GM10847 (cell line): Measurements from ENCODE around the gene ZNF546.

Source experiments
- POLR2A ChIP-seq: IDR thresholded peaks from 2 replicates; pipeline ENCODE4 v1.6.1; 2011; ENCODE audit not compliant: insufficient read length; ENCODE audit errors: extremely low read depth

The ZNF546 gene

DNA sequence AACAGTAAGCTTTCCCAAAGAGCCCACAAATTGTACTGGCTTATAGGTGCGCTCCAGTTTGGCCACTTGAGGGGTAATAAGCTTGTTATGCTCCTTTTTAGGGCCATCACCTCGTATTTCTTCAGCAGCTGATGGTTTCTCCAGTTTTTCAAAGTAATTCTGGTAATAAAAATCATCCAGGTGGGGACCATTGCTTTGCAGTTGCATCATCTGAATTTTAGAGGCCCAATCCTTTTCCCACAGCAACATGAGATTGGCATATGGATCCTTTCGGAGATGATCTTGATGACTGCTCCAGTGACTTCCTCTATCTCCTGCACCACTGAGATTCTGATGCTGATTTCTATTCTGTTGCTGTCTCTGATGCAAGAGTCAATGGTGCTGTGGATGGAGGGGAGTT is 27.1 kb downstream of the ZNF546 start:
- no peak for TF ChIP-seq POLR2A

DNA sequence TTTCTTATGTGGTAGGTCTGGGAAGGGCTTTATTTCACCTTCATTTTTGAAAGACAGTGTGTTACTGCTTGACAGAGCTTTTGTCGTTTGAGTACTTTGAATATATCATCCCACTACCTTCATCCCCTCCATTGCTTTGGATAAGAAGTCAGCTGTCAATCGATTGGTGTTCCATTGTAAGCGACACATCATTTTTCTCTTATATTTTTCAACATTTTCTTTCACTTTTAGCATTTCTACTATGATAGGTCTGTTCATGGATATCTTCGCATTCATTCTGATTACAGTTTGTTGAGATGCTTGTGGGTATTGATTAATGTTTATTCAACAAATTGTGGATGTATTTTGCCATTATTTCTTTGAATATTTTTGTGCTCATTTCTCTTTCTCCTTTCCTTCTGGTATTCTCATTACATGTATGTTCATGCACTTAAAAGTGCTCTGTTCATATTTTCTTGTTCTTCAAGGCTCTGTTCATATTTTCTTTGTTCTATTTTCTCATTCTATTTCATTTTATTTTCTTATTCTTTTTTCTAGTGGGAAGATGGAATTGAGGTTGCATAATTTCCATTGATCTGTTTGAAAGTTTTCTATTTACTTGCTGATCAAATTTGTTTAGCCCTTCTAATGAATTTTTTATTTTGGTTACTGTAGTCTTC is 29.2 kb downstream of the ZNF546 start:
- no peak for TF ChIP-seq POLR2A

DNA sequence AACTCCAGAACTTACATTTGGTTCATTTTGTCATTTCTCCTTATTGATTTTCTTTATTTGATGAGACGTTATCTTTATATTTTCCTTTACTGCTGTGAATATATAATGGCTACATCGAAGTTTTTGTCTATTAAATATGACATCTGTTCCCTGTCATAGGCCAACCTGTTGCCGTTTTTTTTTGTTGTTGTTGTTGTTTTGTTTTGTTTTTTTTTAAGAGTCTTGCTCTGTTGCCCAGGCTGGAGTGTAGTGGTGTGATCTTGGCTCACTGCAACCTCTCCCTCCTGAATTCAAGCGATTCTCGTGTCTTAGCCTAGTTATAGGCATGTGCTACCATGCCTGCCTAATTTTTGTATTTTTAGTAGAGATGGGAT is 29.7 kb downstream of the ZNF546 start:
- no peak for TF ChIP-seq POLR2A

DNA sequence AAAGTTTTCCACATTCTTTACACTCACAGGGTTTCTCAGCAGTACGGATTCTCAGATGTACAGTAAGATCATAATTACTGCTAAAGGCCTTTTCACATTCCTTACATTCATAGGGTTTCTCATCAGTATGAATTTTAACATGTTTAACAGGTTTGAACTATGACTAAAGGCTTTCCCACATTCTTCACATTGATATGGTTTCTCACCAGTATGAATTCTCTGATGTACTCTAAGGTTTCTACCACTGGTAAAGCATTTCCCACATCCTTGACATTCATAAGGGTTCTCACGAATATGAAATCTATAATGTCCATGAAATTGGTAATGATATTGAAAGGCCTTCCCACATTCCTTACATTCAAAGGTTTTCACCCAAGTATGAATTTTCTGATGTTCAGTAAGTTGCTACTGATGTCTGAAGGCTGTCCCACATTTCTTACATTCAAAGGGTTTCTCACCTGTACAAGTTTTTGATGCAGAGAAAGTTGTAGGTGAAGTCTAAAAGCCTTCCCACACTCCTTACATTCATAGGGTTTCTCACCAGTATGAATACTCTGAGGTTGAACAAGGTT is 37.2 kb downstream of the ZNF546 start:
- no peak for TF ChIP-seq POLR2A

DNA sequence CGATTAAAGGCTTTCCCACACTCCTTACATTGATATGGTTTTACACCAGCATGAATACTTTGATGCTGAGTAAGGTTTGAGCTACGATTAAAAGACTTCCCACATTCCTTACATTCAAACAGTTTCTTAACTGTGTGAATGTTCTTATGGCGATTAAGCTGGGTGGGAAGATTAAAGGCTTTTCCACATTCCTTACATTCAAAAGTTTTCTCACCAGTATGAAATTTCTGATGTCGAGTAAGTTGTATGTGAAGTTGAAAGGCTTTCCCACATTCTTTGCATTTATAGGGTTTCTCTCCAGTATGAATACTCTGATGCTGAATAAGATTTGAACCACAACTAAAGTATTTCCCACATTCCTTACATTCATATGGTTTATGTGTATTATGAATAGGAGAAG is 39.1 kb downstream of the ZNF546 start:
- TF ChIP-seq POLR2A = no peak

DNA sequence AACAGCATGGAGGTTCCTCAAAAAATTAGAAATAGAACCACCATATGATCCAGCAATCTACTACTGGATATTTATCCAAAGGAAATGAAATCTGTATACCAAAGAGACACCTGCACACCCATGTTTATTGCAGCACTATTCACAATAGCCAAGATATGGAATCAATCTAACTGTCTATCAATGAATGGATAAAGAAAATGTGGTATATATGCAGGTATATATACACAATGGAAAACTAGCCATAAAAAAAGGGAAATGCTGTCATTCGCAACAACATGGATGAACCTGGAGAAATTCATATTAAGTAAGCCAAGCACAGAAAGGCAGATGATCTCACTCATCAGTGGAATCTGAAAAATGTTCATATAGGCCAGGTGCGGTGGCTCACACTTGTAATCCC is 56.6 kb downstream of the ZNF546 start:
- TF ChIP-seq POLR2A = no peak

DNA sequence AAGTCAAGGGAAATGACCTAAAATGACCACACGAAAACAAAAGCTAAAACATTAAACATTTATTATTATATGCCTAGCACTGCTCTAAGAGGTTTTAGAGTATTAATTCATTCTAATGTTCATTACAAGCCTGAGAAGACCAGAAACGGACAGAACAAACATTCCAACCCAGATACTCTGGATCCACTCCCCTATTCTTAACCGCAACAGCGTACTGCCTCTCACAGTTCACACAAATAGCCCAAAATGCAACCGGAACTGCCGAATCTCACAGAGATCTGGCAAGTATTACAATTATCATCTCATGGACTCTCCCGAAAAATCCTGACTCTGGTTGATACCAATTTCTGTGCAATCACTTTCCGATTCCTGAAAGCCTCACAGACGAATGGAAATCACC is 57.8 kb downstream of the ZNF546 start:
- TF ChIP-seq POLR2A = no peak

DNA sequence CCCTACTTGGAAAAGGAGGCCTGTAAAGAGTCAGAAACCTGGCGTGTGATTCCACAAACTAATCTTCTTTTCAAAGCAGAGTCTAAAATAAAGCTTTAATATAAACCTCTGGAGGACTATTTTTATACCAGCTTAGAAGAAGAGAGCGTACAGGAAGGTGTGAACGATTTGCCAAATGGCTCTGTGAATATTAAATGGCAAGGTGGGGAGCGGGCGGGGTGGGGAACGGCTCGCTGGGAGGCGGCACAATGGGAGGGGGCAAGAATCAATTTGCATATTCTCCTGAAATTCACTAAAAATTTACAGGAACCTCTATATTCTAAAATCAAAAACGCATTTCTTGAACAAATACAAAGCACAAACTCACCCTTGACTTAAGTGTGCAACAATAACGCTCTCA is 58.2 kb downstream of the ZNF546 start:
- no peak for TF ChIP-seq POLR2A

DNA sequence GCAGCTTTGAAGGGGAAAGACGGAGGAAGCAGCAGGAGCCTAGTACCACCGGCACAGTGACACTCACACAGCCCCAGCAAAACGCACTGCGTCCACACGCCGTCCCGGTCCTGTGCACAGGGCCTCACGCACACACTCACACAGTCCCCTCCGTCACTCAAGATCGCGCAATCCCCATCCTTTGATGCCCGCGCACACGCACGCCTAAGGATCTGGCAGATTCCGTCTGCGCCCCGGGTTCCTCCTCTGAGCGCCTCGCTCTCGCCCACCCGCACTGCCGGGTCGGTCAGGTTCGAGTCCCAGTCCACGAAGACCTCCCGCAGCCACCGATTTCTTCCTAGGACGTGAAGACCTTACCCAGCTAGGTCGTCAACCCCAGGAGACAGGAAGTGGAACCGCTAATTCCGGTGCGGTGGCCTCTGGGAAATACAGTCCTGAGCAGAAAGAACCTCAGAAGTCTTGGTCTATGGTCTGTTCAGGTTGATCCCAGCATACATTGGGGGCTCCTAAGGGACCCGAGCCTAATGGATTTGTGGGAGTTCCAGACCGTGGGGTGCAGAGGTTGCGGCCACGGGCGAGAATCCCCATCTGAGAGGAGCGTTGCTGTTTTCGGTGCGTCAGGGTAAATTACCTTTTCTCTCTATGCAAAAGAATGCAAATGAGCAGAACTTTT is 59.1 kb downstream of the ZNF546 start, which contains the start of gene ZNF780B:
Gene ZNF780B (minus strand): TSS at position 400 of the 673 bp plus-strand sequence. CDS start 5,899 bp downstream, outside the sequence.
- TF ChIP-seq POLR2A = peak; percentile 53

DNA sequence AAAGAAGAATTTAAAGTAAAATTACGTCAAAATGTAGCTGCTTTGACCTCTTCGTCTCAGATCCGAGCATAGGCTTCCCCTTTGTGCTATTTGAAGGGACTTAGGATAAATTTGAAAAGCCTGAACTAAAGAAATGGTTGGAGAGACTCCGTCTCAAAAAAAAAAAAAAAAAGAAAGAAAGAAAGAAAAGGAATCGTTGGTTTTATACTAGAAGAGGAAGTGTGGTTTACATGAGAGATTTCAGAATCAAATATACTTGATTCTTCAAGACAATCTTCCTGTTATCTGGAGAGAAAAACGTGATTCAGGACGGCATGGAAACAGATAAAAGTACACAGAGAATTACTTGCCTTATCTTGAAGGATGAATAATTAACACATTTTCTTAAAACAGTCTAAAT is 59.6 kb downstream of the ZNF546 start:
- no peak for TF ChIP-seq POLR2A

DNA sequence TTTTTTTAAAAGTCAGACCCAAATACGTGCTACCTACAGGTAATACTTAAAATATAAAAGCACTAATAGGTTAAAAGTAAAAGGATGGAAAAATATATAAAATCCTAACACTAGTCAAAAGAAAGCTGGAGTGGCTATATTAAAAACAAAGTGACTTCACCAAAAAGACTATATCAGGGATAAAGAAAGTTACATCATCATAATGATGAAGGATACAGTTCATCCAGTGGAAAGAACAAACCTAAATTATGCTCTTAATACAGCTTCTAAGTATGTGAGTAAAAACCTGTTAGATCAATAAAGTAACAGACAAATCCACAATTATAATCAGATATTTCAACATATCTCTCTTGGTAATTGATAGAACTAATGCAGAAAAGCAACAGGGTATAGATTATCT is 60.3 kb downstream of the ZNF546 start:
- no peak for TF ChIP-seq POLR2A

DNA sequence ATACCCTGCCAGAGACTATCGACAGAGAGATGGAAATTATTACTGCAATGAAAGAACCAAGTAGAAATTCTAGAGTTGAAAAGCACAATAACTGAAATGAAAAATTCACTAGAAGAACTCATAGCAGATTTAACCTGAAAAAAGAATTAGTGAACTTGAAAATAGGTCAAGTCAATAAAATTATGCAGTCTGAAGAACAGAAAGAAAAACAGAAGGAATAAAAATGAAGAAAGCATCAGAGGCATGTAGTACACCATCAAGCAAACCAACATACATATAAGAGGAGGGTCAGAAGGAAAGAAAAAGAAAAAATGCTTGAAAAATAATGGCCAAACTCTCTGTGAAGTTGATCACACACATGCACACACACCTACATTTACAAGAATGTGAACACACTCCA is 62.8 kb downstream of the ZNF546 start:
- TF ChIP-seq POLR2A = no peak

DNA sequence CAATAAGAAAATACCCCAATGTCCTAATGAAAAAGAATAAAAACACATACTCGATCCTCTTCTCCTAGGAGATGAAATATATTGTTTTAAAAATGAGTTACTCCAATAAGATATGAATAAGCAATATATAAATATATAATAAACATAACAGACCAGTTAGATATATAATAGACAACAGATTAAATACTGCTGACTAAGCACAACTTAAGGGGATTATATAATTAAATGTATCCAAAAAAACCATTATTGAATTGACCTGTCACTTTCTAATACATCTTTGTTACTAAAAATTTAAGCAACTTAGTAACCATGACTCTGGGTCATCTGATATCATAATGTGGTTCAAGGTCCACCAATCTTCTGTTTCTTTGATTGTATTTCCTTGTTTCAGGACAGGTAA is 73.2 kb downstream of the ZNF546 start:
- no peak for TF ChIP-seq POLR2A
